Pancreas (tissue), 10 donors: ENCODE results near the gene BTBD8. TPM values are rescaled to one million over a fixed set of nuclear protein-coding genes. Genes with fewer than 3 reads are reported as not detected.

ENCODE experiments used
- ATAC-seq, 4 donors: fragments of 200-7000 bp; cut with Tn5 transposase; one replicate each; pipeline versions ENCODE4 v1.8.0 to v1.9.1; 2020; ENCODE audit warnings: mild to moderate bottlenecking in 4 of 4, moderate library complexity in 4 of 4
- DNase-seq, 6 donors: peaks; one replicate each; pipeline ENCODE4 v3.0.0-alpha.2; 2020
- FAIRE-seq: peaks from 2 replicates; lab custom pipeline; 2012; peaks lifted over from hg19 to GRCh38; lab: Jason Lieb, UNC
- H3K27ac ChIP-seq, 4 donors: fragments of 200-600 bp; sonication (generic); 1 replicate in 3 of 4; 2 replicates in 1 of 4; pipeline versions ENCODE4 v1.5.0 to v1.8.0; 2020
- H3K27me3 ChIP-seq, 4 donors: fragments of 200-600 bp; one replicate each; pipeline ENCODE4 v1.8.0; 2021
- H3K36me3 ChIP-seq, 3 donors: fragments of 200-600 bp; sonication (generic) in 1 of 3; one replicate each; pipeline versions ENCODE4 v1.5.0 to v1.8.0; 2020 to 2021
- H3K4me1 ChIP-seq, 3 donors: fragments of 200-600 bp; one replicate each; pipeline ENCODE4 v1.8.0; 2021
- H3K4me3 ChIP-seq, 4 donors: fragments of 200-600 bp; sonication (generic) in 2 of 4; one replicate each; pipeline versions ENCODE4 v1.5.0 to v1.8.0; 2020 to 2021
- H3K9me3 ChIP-seq, 4 donors: fragments of 200-600 bp; one replicate each; pipeline ENCODE4 v1.8.0; 2021
- CTCF ChIP-seq, 4 donors: fragments of 200-600 bp; sonication (generic) in 3 of 4; IDR thresholded peaks; one replicate each; pipeline versions ENCODE4 v1.5.0 to v1.8.0; 2021; ENCODE audit warnings: antibody characterized with exemption in 4 of 4
- WGBS, 2 donors: extraction: QIAGEN DNeasy Blood & Tissue Kit; methylation state at CpG; one replicate each; pipeline ENCODE4 v1.1.7; 2013; 5-methylcytosine and 5-hydroxymethylcytosine counted together
- intact Hi-C, 3 donors: fragments of 100-400 bp; cut with DNase I; formaldehyde crosslinking; loops; one replicate each; pipeline versions ENCODE4 v1.11.1 to v1.14.2; 2022
- polyA plus RNA-seq, 2 donors: library from polyadenylated mRNA; stranded (reverse); fragments of 200-250 nt; gene quantifications; one replicate each; pipeline ENCODE4 v1.2.3, GENCODE V29; 2013
- total RNA-seq, 6 donors: library from RNA; stranded (reverse); fragmentation: NEBNext Ultra II Directional in 4 of 6; extraction: Animal tissue kit (Norgen Biotek cat#: 25700) in 4 of 6; gene quantifications; one replicate each; pipeline versions ENCODE4 v1.2.1 to v1.2.4, GENCODE V29; 2021 to 2023
- donor health status: healthy with polysubstance abuse.
- donor health status: DM: no; HTN: no; CAD: no; lungs with moderate emphysema.
- donor health status: DM: no; HTN: no; CAD: no.
- donor health status: control.
- donor health status: control.
- donor health status: Bipolar disorder and iron deficiency.
- donor health status: DM: yes; HTN: yes; CAD: no.
- donor health status: DM: no; HTN: no; CAD: no.
- donor health status: DM: no; HTN: no; CAD: no.
- donor health status: DM: yes; HTN: yes; CAD: no.

The BTBD8 gene
- total and polyA plus RNA-seq, 8 donors, result 1.1 to 7.1 (median 2.9) TPM

GRCh38 chr1:92136341-92136740 lies 56.2 kb downstream of the BTBD8 start:
- DNase-seq (no peak), ATAC-seq (no peak), FAIRE-seq (no peak)
- H3K4me1 ChIP-seq, result no peaks in the 10 kb centered on the region
- no peaks in the 10 kb centered on the region for H3K36me3 ChIP-seq
- intact Hi-C loops, result no loop called here
- H3K27me3 ChIP-seq, result no peaks in the 10 kb centered on the region
- H3K27ac ChIP-seq, result no peak overlapping the region
- no peak overlapping the region for H3K4me3 ChIP-seq
- WGBS, 2 donors, result 52 to 56% methylated on average over 2 of the region's 2 CpGs
- no peak for TF ChIP-seq CTCF (IDR thresholded peaks at IDR 0.05)
- H3K9me3 ChIP-seq, result no peaks in the 10 kb centered on the region

GRCh38 chr1:92154934-92155333 lies 74.8 kb downstream of the BTBD8 start:
- no peak overlapping the region for H3K27ac ChIP-seq
- no peak overlapping the region for H3K4me3 ChIP-seq
- ATAC-seq (no peak), FAIRE-seq (no peak), DNase-seq (no peak)
- peaks cover 0 to 8% (median 0%) of the 10 kb centered on the region in 4 donors for H3K9me3 ChIP-seq
- H3K4me1 ChIP-seq, result no peaks in the 10 kb centered on the region
- H3K27me3 ChIP-seq, result no peaks in the 10 kb centered on the region
- no peak for TF ChIP-seq CTCF (IDR thresholded peaks at IDR 0.05)
- intact Hi-C loops, result no loop called here
- H3K36me3 ChIP-seq, result no peaks in the 10 kb centered on the region
- WGBS, 2 donors, result 93 to 96% methylated on average over 2 of the region's 2 CpGs

GRCh38 chr1:92159593-92159992 lies 79.4 kb downstream of the BTBD8 start:
- H3K4me3 ChIP-seq, result no peak overlapping the region
- ATAC-seq (no peak), FAIRE-seq (no peak), DNase-seq (no peak)
- peaks cover 0 to 8% (median 0%) of the 10 kb centered on the region in 4 donors for H3K9me3 ChIP-seq
- H3K4me1 ChIP-seq, result no peaks in the 10 kb centered on the region
- H3K27me3 ChIP-seq, result no peaks in the 10 kb centered on the region
- TF ChIP-seq CTCF (IDR thresholded peaks at IDR 0.05), result no peak
- H3K27ac ChIP-seq, result no peak overlapping the region
- intact Hi-C loops, result no loop called here
- WGBS, 2 donors, result 86 to 88% methylated on average over 3 of the region's 3 CpGs
- H3K36me3 ChIP-seq, result no peaks in the 10 kb centered on the region

- ATAC-seq (no peak), DNase-seq (no peak), FAIRE-seq (no peak)
- Histone ChIP-seq H3K27me3 (no peaks in the 10 kb centered on the region), H3K27ac (no peak overlapping the region), H3K4me1 (no peaks in the 10 kb centered on the region), H3K9me3 (no peaks in the 10 kb centered on the region), H3K4me3 (no peak overlapping the region), H3K36me3 (no peaks in the 10 kb centered on the region)
- 95 to 100% methylated on average over 1 of the region's 1 CpG for WGBS, 2 donors
- intact Hi-C loops, result no loop called here
- no peak for TF ChIP-seq CTCF (IDR thresholded peaks at IDR 0.05)
Measured at GRCh38 chr1:92165389-92165788, 85.2 kb downstream of the BTBD8 start.

- ATAC-seq (no peak), DNase-seq (no peak), FAIRE-seq (no peak)
- Histone ChIP-seq H3K36me3 (no peaks in the 10 kb centered on the region), H3K4me3 (no peak overlapping the region), H3K27ac (no peak overlapping the region), H3K4me1 (no peaks in the 10 kb centered on the region), H3K9me3 (no peaks in the 10 kb centered on the region), H3K27me3 (no peaks in the 10 kb centered on the region)
- WGBS, 2 donors, result 83 to 85% methylated on average over 1 of the region's 1 CpG
- intact Hi-C loops, result no loop called here
- no peak for TF ChIP-seq CTCF (IDR thresholded peaks at IDR 0.05)
Measured at GRCh38 chr1:92167151-92167550, 87.0 kb downstream of the BTBD8 start.
